Body of pancreas (tissue), 4 donors: ENCODE measurements around the gene MAML2.

Experiments used
- POLR2A ChIP-seq, 3 donors: fragments of 450-650 bp; IDR thresholded peaks; one replicate each; pipeline ENCODE4 v1.6.1; 2016; ENCODE audit warnings: antibody characterized with exemption in 3 of 3, mild to moderate bottlenecking in 2 of 3
- TF ChIP-seq, protein P1 (sequence below), 7 experiments: fragments of 450-650 bp in 4 of 7; fragments of 200-600 bp in 3 of 7; sonication (generic) in 3 of 7; IDR thresholded peaks; one replicate each; pipeline ENCODE4 v1.5.1; 2016 to 2019; ENCODE audit warnings: antibody characterized with exemption in 7 of 7

- TF ChIP-seq, protein P1, sequence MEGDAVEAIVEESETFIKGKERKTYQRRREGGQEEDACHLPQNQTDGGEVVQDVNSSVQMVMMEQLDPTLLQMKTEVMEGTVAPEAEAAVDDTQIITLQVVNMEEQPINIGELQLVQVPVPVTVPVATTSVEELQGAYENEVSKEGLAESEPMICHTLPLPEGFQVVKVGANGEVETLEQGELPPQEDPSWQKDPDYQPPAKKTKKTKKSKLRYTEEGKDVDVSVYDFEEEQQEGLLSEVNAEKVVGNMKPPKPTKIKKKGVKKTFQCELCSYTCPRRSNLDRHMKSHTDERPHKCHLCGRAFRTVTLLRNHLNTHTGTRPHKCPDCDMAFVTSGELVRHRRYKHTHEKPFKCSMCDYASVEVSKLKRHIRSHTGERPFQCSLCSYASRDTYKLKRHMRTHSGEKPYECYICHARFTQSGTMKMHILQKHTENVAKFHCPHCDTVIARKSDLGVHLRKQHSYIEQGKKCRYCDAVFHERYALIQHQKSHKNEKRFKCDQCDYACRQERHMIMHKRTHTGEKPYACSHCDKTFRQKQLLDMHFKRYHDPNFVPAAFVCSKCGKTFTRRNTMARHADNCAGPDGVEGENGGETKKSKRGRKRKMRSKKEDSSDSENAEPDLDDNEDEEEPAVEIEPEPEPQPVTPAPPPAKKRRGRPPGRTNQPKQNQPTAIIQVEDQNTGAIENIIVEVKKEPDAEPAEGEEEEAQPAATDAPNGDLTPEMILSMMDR (IDR thresholded peaks at IDR 0.05) = no peak
- no peak for TF ChIP-seq POLR2A (IDR thresholded peaks at IDR 0.05)
Observed at GRCh38 chr11:96391698-96392307, 48.8 kb upstream of the MAML2 start.
